ENCODE data around the gene KRT23.

DNA sequence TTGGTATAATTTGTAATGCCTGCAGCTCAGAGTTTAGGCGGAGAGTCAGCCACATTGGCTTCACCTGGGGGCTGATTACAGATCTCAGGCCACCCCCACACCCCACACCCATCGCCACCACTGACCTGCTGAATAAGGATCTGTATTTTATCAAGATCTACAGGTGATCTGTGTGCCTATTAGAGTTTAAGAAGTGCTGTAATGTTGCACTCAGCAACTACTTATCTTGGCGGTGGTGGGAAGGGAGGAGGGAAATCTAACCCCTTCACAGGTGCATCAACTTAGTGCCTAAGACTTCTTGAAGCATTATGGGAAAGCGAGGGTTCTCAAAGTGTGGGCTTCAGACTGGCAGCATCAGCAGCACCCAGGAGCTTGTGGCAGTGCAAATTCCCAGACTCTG is 34.9 kb downstream of the KRT23 start:
- TF ChIP-seq EZH2phosphoT487 (IDR thresholded peaks at IDR 0.05; ENCODE audit: borderline replicate concordance): no peak
- TF ChIP-seq, protein P1, sequence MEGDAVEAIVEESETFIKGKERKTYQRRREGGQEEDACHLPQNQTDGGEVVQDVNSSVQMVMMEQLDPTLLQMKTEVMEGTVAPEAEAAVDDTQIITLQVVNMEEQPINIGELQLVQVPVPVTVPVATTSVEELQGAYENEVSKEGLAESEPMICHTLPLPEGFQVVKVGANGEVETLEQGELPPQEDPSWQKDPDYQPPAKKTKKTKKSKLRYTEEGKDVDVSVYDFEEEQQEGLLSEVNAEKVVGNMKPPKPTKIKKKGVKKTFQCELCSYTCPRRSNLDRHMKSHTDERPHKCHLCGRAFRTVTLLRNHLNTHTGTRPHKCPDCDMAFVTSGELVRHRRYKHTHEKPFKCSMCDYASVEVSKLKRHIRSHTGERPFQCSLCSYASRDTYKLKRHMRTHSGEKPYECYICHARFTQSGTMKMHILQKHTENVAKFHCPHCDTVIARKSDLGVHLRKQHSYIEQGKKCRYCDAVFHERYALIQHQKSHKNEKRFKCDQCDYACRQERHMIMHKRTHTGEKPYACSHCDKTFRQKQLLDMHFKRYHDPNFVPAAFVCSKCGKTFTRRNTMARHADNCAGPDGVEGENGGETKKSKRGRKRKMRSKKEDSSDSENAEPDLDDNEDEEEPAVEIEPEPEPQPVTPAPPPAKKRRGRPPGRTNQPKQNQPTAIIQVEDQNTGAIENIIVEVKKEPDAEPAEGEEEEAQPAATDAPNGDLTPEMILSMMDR (IDR thresholded peaks at IDR 0.05 in 2 of 3, conservative IDR thresholded peaks at IDR 0.05 in 1 of 3; ENCODE audit: borderline replicate concordance in 1 of 3, insufficient read depth in 1 of 3, low read depth in 2 of 3, low read length in 2 of 3): no peak

Measured in HCT116 (cell line).